Right lobe of liver (tissue), 4 donors: ENCODE data around the gene SOD1.

Experiments used
- POLR2A ChIP-seq: fragments of 450-650 bp; IDR thresholded peaks from one replicate; pipeline ENCODE4 v1.6.1; 2017; ENCODE audit warnings: antibody characterized with exemption, mild to moderate bottlenecking
- TF ChIP-seq, protein P1 (sequence below), 4 donors: fragments of 200-600 bp in 3 of 4; fragments of 450-650 bp in 1 of 4; IDR thresholded peaks; one replicate each; pipeline versions ENCODE4 v1.5.1 to v1.8.0; 2016 to 2022; ENCODE audit warnings: antibody characterized with exemption in 4 of 4, mild to moderate bottlenecking in 2 of 4
- donor health status: DM: no; HTN: no; CAD: no.
- donor health status: DM: no; HTN: no; CAD: no.
- donor health status: DM: no; HTN: yes; CAD: no.

DNA sequence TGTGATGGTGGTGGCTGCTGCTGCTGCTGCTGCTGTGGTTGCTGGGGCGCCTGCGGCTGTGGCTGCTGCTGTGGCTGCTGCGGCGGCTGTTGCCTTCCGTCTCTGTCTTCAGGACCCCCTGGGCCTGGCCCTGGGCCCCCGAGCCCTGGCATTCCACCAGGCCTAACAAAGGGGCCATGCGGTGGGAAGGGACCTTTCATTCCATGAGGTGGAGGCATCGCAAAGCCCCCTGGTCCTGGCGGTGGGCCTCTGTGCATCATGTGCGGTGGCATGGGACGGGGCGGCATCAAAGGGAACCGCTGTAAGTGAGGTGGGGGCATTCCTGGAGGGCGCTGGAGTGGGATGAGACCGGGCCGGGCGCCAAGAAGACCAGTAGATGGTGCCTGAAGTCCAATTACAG is 12.4 kb downstream of the SOD1 start:
- TF ChIP-seq, protein P1, sequence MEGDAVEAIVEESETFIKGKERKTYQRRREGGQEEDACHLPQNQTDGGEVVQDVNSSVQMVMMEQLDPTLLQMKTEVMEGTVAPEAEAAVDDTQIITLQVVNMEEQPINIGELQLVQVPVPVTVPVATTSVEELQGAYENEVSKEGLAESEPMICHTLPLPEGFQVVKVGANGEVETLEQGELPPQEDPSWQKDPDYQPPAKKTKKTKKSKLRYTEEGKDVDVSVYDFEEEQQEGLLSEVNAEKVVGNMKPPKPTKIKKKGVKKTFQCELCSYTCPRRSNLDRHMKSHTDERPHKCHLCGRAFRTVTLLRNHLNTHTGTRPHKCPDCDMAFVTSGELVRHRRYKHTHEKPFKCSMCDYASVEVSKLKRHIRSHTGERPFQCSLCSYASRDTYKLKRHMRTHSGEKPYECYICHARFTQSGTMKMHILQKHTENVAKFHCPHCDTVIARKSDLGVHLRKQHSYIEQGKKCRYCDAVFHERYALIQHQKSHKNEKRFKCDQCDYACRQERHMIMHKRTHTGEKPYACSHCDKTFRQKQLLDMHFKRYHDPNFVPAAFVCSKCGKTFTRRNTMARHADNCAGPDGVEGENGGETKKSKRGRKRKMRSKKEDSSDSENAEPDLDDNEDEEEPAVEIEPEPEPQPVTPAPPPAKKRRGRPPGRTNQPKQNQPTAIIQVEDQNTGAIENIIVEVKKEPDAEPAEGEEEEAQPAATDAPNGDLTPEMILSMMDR (IDR thresholded peaks at IDR 0.05) = no peak
- TF ChIP-seq POLR2A = no peak
